ENCODE results near the gene ZNF335. TPM values are rescaled to one million over a fixed set of nuclear protein-coding genes. Genes with fewer than 3 reads are reported as not detected.
"Not testable (repeated sequence)": the region's sequence is repeated elsewhere in the genome, so short reads cannot be mapped to it uniquely, and the experiment has no call there.

The ZNF335 gene
- total RNA-seq, 1 donor from 2014 or later: 7.6 TPM

GRCh38 chr20:46001498-46001897 is 29.5 kb upstream of the ZNF335 start:
- ATAC-seq (no peak), DNase-seq (ENCODE audit: low spot score) (no peak)

GRCh38 chr20:46000262-46000996 is 28.4 kb upstream of the ZNF335 start:
- ATAC-seq (no peak), DNase-seq (ENCODE audit: low spot score) (no peak)

GRCh38 chr20:45999557-46000261 is 27.7 kb upstream of the ZNF335 start:
- no peak for ATAC-seq

GRCh38 chr20:45998761-45999160 is 26.8 kb upstream of the ZNF335 start:
- ATAC-seq (no peak), DNase-seq (ENCODE audit: low spot score) (no peak)

More at GRCh38 chr20:45999557-46000261, 27.7 kb upstream of the ZNF335 start:
- DNase-seq (ENCODE audit: low spot score): no peak

GRCh38 chr20:45998337-45998736 is 26.3 kb upstream of the ZNF335 start:
- no peak for ATAC-seq
- DNase-seq (ENCODE audit: low spot score): no peak

- no peak for DNase-seq (ENCODE audit: low spot score)
Observed at GRCh38 chr20:45997187-45997586, 25.2 kb upstream of the ZNF335 start.

GRCh38 chr20:45995495-45996097 is 23.6 kb upstream of the ZNF335 start:
- DNase-seq (ENCODE audit: low spot score); ATAC-seq: not testable (repeated sequence)

More at GRCh38 chr20:45997187-45997586, 25.2 kb upstream of the ZNF335 start:
- no peak for ATAC-seq

- DNase-seq (ENCODE audit: low spot score) (no peak), ATAC-seq (no peak)
Observed at GRCh38 chr20:45994761-45995493, 22.9 kb upstream of the ZNF335 start.

- ATAC-seq: no peak
- no peak for DNase-seq (ENCODE audit: low spot score)
Observed at GRCh38 chr20:45993197-45993951, 21.4 kb upstream of the ZNF335 start.

- ATAC-seq: no peak
- no peak for DNase-seq (ENCODE audit: low spot score)
Observed at GRCh38 chr20:45991616-45992015, 19.6 kb upstream of the ZNF335 start.

- not testable (repeated sequence) for DNase-seq (ENCODE audit: low spot score); ATAC-seq
Observed at GRCh38 chr20:45988830-45989229, 16.8 kb upstream of the ZNF335 start.

- no peak for DNase-seq (ENCODE audit: low spot score)
- peak; percentile 97 for ATAC-seq
Observed at GRCh38 chr20:45987108-45987780, 15.2 kb upstream of the ZNF335 start.

GRCh38 chr20:45985573-45985972 is 13.6 kb upstream of the ZNF335 start:
- DNase-seq (ENCODE audit: low spot score): no peak

GRCh38 chr20:45983279-45983743 is 11.3 kb upstream of the ZNF335 start:
- DNase-seq (ENCODE audit: low spot score) (no peak), ATAC-seq (no peak)

More at GRCh38 chr20:45985573-45985972, 13.6 kb upstream of the ZNF335 start:
- no peak for ATAC-seq

- ATAC-seq: no peak
- DNase-seq (ENCODE audit: low spot score): no peak
Observed at GRCh38 chr20:45981261-45981660, 9.3 kb upstream of the ZNF335 start.

- DNase-seq (ENCODE audit: low spot score) (no peak), ATAC-seq (no peak)
Observed at GRCh38 chr20:45976086-45976485, 4.1 kb upstream of the ZNF335 start.

GRCh38 chr20:45975686-45976085 is 3.7 kb upstream of the ZNF335 start:
- ATAC-seq: no peak
- no peak for DNase-seq (ENCODE audit: low spot score)

GRCh38 chr20:45974896-45975565 is 3.0 kb upstream of the ZNF335 start:
- DNase-seq (ENCODE audit: low spot score): no peak

More at GRCh38 chr20:45974896-45975565, 3.0 kb upstream of the ZNF335 start:
- ATAC-seq: no peak
